Fibroblast of villous mesenchyme (primary cell): ENCODE measurements around the gene LCN15. TPM values are rescaled to one million over a fixed set of nuclear protein-coding genes. Genes with fewer than 3 reads are reported as not detected.
"Not testable (repeated sequence)": the region's sequence is repeated elsewhere in the genome, so short reads cannot be mapped to it uniquely, and the experiment has no call there.

Source experiments
- DNase-seq: peaks from one replicate; pipeline ENCODE4 v3.0.0-alpha.2; 2010; ENCODE audit warnings: low read depth
- H3K4me3 ChIP-seq: 2 replicates; pipeline ENCODE4 v1.5.1; 2011; ENCODE audit warnings: low read depth, mild to moderate bottlenecking, low read length
- total RNA-seq: library from RNA; depleted of rRNA; stranded (reverse); fragments of >200 nt; gene quantifications from 2 replicates; pipeline ENCODE4 v1.2.3, GENCODE V29; 2012
- TF ChIP-seq, protein P1 (sequence below): IDR thresholded peaks from 2 replicates; pipeline ENCODE4 v1.5.1; 2012; ENCODE audit warnings: low read depth, mild to moderate bottlenecking, low read length; ENCODE audit not compliant: insufficient read depth

LCN15 gene
- total RNA-seq, 1 donor: not detected

DNA sequence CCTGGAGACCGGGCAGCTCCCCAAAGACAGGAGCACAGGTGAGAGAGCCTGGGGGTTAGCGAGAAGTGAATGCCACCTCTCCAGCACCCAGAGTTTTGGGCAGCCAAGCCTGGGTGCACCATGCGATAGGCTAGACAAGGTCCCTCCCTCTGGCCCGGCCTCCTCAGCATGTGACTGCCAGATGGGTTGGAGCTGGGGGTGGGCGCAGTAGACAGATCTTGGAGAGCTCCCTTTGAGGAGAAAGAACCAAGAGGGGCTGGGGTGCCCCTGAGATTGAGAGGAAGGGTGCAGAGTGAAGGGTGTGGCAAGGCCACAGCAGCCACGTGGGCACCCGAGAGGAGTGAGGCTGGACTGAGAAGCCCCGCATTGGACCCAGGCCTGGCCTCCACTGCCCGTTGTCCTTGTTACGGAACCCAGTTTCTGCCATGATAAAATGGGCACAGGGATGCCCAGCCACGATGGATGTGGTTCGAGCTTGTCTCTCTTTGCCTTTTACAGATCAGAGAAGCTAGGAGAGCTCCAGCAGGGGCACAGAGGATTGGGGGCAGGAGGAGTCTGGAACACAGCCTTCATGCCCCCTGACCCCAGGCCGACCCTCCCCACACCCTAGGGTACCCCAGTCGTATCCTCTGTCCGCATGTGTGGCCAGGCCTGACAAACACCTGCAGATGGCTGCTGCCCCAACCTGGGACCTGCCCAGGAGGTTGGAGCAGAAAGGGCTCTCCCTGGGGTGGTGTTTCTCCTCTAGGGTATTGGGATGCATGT lies 28.2 kb upstream of the LCN15 start:
- H3K4me3 ChIP-seq: peak overlapping the region; percentile 96
- no peak for DNase-seq
- TF ChIP-seq, protein P1, sequence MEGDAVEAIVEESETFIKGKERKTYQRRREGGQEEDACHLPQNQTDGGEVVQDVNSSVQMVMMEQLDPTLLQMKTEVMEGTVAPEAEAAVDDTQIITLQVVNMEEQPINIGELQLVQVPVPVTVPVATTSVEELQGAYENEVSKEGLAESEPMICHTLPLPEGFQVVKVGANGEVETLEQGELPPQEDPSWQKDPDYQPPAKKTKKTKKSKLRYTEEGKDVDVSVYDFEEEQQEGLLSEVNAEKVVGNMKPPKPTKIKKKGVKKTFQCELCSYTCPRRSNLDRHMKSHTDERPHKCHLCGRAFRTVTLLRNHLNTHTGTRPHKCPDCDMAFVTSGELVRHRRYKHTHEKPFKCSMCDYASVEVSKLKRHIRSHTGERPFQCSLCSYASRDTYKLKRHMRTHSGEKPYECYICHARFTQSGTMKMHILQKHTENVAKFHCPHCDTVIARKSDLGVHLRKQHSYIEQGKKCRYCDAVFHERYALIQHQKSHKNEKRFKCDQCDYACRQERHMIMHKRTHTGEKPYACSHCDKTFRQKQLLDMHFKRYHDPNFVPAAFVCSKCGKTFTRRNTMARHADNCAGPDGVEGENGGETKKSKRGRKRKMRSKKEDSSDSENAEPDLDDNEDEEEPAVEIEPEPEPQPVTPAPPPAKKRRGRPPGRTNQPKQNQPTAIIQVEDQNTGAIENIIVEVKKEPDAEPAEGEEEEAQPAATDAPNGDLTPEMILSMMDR: no peak

DNA sequence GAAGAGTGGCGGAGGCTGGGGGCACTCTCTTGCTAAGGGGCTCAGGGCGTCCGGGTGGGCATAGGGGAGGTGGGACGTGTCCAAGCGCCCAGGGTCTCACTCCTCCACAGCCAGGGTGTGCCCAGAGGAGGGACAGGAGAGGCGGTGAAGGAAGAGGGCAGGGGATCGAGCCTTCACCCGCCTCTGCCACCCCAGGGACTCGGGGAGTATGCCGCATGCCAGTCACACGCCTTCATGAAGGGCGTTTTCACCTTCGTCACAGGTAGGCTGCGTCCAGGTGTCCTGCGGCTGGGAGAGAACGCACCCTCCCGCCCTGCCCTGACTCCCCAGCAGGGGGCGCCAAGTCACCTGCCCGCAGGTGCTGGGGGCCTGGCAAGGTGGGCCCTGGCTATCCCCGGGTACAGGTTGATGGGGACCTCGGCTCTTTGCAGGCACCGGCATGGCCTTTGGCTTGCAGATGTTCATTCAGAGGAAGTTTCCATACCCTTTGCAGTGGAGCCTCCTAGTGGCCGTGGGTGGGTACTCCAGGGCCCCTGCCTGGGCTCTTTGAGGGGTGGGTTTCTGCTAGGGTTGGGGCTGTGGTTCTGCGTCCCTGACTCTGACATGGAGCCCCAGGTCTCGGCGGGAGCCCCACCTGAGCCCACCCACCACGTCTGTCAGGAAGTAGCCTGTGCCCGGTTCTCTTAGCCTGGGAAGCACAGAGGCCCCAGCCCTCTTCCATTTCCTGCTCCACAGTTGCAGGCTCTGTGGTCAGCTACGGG lies 27.4 kb upstream of the LCN15 start:
- TF ChIP-seq, protein P1: peak; percentile 95
- DNase-seq: peak; percentile 57
- H3K4me3 ChIP-seq: peak overlapping the region; percentile 96

DNA sequence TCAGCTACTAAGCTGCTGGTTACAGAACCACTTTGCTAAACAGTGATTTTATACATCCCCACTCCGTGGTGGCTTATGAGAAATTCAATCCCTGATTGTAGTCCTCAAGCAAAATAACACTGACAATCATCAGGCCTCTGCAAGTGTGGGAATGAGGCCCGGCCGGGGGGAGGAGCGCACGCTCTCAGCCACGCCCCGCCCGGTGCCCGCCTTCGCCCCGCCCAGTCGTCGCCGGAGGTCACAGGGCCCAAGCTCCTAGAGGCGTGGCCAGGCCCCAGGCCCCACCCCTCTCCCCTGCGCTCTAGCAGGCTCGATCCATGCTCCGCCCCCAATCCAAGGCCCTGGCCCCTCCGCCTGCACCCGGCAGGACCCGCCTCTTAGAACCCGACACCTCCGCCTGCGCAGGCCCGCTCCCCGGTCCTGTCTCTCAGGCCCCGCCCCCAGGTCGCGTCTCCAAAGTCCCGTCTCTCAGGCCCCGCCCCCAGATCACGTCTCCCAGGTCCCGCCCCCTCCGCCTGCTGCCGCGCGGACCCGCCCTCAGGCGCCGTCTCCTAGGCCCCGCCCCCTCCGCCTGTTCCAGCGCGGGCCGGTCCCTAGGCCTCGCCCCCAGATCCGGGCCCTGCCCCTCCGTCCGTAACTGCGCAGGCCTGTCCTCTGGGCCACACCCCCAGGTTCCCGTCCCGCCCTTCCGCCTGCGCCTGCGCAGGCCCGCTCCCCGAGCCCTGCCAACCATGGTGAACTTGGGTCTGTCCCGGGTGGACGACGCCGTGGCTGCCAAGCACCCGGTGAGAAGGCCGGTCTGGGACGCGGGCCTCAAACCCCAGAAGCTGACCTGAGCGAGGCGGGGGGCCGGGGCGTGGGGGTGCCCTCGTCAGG lies 26.6 kb upstream of the LCN15 start, which contains the start of gene TMEM141:
TSS of gene TMEM141 (plus strand) at position 705 of the 876 bp plus-strand sequence. CDS start at position 732, 27 bp downstream.
- TF ChIP-seq, protein P1: no peak
- H3K4me3 ChIP-seq: peak within 1 kb of the TSS; percentile 96
- peak; percentile 100 for DNase-seq

DNA sequence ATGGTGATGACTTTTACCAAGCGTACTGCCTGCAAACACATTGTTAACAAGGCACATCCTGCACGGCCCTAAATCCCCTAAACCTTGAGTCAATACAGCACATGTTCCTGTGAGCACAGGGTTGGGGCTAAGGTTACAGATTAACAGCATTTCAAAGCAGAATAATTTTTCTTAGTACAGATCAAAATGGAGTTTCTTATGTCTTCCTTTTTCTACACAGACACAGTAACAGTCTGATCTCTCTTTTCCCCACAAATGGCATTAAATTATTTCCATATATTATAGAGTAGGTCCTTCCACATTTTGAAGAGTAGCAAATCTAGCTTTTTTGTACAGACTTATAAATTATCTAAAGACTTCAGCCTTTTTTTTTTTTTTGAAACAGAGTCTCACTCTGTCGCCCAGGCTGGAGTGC lies 25.2 kb upstream of the LCN15 start:
- no peak overlapping the region for H3K4me3 ChIP-seq
- DNase-seq: no peak
- TF ChIP-seq, protein P1: no peak

DNA sequence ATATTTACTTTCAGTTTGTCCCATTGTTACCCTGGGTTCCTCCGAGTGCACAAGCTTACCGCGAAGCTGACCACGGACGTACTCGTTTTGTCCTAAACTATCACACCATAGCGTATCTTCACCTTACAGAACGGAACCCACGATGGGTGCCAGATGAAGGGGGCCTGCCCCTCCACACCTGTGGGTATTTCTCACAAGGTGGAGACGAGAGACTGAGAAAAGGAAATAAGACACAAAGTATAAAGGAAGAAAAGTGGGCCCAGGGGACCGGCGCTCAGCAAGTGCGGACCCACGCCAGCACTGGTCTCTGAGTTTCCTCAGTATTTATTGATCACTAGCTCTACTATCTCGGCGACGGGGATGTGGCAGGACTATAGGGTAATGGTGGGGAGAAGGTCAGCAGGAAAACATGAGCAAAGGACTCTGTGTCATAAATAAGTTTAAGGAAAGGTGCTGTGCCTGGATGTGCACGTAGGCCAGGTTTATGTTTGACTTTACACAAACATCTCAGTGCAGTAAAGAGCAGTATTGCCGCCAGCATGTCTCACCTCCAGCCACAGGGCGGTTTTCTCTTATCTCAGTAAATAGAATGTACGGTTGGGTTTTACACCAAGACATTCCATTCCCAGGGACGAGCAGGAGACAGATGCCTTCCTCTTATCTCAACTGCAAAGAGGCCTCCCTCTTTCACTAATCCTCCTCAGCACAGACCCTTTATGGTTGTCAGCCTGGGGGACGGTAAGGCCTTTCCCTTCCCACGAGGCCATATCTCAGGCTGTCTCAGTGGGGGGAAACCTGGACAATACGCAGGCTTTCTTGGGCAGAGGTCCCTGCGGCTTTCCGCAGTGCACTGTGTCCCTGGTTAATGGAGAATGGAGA lies 24.6 kb upstream of the LCN15 start:
- not testable (repeated sequence) for H3K4me3 ChIP-seq
- DNase-seq: peak; percentile 91

DNA sequence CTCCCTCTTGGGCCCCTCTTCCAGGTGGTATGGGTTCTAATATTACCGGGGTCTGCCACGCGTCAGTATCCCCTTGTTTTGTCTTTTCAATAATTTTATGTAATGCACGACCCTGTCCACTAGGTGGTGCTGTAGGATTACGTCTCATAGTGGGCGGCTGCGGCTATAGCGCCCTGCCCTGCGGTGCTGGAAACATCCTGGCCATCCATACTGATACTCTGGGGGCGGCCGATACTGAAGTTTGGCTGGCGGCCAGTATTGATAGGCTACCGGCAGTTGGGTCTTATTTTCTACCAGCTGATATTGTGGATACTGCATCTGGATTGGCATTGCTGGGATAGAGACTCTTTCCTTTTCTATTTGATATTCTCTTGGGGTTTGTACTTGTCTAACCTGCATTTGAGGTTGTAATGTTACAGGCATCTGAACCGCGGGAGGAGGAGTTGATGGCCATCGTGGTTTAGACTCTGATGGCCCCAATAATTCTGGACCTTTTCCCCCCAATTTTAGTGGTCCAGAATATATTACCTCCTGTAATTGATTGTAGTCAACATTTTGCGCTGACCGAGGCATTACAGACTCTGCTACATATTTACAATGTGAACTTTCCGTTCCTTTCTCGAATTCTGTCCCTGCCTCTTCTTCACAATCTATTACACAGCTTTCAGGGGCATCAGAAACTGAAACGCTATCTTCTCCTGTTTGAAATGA lies 23.5 kb upstream of the LCN15 start:
- peak; percentile 71 for DNase-seq
- TF ChIP-seq, protein P1: peak; percentile 73
- no peak overlapping the region for H3K4me3 ChIP-seq

DNA sequence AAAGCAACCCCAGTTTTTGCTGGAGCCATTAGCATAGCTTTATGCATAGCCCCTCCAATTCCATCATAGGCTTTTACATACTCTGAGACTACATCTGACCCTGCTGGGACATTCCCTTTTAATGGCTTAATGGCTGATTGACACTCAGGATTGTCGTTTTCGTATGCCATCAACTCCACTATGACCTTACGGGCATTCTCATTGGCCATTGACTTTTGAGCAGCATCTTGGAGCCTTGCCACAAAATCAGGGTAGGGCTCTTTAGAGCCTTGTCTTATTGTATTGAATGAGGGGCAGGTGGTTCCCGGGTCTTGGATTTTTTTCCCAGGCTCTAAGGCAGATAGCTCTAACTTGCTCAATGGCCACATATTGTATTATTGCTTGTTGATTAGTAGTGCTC lies 22.7 kb upstream of the LCN15 start:
- H3K4me3 ChIP-seq, DNase-seq: not testable (repeated sequence)
